HK-2 (cell line): ENCODE results near the gene SIVA1.
"Not testable (repeated sequence)": the region's sequence is repeated elsewhere in the genome, so short reads cannot be mapped to it uniquely, and the experiment has no call there.

Experiments
- DNase-seq: peaks from one replicate; pipeline ENCODE4 v3.0.0-alpha.2; 2018; ENCODE audit not compliant: unreplicated experiment

SIVA1 gene

DNA sequence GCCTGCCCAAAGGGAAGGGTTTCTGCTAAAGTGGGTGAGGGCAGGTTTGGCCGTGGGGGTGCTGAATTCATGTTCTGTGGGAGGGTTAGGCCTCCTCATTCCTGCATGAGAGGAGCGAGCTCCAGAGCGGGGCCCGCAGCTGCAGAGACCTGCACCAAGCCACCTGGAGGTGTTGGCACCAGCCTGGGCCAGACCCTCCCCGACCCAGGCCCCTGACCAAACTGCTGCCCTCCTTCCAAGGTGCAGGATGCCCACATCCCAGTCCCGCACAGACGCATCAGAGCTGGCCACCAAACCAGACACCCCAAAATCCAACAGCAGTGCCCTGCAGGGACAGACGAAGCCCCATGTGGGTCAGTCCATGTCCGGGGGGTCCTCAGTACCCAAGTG lies 18.4 kb upstream of the SIVA1 start:
- no peak for DNase-seq

DNA sequence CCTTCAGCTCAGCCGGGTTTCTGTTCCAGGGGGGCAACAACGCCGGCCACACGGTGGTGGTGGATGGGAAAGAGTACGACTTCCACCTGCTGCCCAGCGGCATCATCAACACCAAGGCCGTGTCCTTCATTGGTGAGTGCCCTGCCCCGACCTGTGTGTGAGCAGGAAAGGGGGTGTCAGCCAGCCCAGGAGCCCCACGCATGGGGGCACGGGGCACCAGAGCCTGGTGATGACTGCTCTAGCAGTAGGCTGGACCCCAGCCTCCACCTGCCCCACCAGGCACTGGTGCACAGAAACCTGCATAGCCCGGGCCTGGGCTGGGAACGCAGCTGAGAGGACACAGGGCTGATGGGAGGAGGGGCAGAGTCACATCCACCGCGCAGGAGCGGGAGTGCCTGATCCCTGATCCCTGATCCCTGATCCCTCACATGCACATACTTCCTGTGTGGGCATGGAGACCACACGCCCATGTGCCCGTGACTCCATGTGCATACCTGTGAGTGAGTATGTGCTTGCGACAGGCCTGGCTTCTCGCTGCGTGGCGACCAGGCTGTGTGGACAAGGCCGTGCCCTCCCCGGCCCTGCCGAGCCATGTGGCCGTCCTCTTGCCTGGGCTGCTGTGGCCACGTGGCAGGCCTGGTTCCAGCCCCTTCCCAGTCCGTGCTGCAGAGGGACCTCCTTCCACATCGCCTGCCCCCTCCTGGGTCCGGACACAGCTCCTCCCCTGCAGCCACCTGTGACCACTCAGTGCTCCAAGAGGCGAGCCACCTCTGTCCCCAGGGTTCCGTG lies 17.8 kb upstream of the SIVA1 start:
- no peak for DNase-seq

DNA sequence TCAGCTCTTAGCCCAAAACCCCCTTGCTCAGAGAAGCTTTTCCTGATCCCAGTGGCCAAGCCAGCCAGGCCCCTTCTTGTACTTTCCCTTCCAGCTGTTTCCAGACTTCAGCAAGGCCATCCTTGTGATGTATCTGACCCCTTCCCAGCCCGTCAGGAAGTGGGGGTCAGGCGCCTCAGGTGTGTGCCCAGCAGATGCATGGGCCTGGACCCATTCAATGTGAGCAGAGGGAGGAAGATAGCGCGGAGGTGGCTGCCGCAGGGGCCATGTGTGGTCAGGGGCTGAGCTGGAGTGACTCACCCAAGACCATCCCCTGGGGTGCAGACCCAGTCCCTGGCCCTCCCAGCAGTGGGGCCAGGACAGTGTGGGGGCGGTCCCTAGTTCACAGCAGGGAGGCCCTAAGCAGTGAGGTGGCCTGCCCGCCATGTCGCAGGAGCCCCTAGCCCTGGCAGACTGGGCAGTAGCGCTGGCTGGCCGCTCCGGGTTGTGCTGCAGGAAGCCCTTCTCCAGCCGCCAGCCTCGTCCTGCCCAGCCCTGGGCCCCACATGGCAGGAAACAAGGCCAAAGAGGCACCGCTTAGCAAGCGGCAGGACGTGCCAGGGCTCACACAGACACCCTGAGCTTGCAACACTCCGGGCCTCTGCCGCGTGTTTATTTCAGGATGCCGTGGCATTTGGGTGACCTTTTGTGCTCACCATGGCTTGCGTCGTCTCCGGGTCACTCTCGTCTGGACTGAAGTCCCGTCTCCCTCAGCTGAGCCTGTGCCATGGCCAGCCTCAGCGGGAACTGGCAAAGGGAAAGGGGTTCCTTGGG lies 16.9 kb upstream of the SIVA1 start:
- no peak for DNase-seq

DNA sequence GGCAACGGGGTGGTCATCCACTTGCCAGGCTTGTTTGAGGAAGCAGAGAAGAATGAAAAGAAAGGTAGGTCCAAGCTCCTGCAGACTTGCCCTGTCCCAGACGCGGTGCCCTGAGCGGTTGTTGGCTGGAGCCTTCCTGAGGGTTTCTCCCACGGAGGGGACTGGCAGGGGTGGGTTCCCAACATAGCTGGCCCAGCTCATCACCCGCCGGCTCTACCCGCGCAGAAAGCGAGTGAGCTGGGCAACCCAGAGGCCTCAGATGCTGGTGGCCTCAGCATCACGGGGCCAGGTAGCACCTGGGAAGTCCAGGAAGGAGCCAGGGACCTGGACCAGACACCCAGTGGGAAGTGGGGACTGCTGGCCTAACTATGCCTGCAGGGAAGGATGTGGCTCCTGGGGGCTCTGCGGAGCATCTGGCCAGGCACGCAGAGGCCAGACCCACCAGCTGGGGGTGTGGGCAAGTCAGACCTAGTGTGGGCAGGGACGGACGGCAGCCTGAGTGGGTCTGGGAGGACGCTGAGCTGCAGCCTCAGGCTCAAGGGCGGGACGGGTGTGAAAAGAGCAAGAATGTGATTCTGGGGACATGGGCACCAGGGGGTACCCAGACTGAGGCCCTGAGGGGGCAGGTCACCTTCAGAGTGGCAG lies 14.4 kb upstream of the SIVA1 start:
- DNase-seq = no peak

DNA sequence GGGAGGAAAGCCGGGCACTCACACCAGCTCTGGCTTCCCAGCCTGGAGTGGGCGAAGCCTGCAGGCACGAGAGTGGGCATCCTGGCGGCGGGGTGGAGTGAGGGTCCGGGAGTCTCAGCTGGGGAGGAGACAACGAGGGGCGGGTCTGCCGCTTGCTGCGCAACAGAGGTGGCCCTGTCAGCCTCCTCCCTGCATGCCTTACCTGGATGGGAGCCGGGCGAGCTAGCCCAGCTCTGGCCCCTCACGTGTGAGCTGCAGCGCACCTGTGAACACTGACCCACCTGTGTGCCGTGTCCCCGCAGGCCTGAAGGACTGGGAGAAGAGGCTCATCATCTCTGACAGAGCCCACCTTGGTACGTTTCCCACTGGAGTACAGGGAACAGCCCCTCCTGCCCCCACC lies 13.9 kb upstream of the SIVA1 start:
- no peak for DNase-seq

DNA sequence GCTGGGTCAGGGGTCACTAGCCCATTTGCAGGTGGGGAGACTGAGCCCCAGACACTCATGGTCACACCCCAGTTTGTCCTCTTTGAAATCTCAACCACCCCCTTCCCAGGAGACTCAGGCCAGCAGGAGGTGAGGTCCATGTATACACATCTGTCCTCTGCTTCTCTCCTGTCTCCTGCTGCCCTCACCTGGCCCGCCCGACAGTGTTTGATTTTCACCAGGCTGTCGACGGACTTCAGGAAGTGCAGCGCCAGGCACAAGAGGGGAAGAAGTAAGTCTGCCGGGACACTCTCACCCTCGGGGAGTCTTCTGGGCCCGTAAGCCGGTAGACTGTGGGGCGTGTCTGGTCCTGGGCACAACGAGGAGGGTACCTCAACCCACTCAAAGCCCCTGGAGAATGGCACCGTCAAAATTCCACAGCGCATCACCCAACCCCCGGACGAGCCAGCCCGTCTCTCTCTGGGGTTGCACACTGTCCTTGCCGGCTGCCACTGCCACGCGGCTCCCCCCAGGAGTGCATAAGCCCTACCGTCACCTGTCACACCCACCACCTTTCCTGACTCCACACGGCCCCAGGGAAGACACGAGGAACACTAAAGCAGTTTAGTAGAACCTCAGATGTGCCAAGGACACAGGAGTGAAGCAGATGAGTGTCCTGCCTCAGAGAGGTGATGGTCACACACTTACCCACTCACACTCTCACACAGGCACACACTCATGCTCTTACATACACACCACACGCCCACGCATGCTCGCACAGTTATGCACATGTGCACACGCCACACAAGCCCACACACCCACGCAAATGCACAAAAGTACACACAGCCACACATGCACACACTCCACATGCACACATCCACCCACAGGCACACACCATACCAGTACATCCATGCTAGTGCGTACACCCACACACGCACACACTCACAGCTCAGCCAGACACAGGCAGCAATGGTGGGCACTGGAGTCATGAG lies 13.1 kb upstream of the SIVA1 start:
- no peak for DNase-seq

DNA sequence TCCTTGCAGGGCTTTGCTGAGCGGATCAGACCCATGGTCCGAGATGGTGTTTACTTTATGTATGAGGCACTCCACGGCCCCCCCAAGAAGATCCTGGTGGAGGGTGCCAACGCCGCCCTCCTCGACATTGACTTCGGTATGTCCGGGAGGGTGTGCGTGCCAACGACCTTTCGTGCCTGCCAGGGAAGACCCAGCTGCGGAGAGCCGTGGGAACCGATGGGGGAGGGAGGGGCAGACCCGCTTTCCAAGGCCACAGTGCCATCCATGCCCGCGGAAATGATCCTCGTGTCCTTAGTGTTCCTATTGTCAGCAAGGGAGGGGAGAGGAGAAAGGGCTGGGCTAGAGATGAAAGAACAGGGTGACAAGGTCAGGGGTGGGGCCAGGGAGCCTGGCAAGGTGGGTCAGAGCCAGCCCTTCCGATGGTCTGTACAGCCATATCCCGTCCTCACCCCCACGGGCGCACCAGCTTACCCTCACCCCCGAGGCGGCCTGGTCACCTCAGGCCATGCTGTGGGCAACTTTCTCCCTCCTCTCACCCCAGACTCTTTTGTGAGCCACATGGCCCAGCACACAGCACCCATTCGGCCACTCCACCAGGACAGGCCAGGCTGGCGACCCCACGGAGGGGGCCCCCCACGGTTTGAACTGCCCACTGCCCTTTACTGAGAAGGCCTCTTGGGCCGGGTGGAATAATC lies 11.7 kb upstream of the SIVA1 start:
- no peak for DNase-seq

DNA sequence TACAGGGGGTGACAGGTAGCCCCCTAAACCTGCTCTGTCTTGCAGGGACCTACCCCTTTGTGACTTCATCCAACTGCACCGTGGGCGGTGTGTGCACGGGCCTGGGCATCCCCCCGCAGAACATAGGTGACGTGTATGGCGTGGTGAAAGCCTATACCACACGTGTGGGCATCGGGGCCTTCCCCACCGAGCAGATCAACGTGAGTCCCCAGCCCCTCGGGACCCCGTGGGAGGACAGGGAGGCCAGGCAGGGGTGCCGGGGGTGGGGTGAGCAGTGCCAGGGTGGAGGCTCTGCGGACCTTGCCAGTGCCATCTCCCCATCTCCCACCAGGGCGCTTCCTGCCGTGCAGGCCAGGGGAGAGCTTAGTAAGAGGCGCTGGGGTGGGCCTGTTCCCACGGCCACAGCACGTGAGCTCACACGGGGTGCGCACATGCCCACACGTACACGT lies 11.1 kb upstream of the SIVA1 start:
- no peak for DNase-seq

DNA sequence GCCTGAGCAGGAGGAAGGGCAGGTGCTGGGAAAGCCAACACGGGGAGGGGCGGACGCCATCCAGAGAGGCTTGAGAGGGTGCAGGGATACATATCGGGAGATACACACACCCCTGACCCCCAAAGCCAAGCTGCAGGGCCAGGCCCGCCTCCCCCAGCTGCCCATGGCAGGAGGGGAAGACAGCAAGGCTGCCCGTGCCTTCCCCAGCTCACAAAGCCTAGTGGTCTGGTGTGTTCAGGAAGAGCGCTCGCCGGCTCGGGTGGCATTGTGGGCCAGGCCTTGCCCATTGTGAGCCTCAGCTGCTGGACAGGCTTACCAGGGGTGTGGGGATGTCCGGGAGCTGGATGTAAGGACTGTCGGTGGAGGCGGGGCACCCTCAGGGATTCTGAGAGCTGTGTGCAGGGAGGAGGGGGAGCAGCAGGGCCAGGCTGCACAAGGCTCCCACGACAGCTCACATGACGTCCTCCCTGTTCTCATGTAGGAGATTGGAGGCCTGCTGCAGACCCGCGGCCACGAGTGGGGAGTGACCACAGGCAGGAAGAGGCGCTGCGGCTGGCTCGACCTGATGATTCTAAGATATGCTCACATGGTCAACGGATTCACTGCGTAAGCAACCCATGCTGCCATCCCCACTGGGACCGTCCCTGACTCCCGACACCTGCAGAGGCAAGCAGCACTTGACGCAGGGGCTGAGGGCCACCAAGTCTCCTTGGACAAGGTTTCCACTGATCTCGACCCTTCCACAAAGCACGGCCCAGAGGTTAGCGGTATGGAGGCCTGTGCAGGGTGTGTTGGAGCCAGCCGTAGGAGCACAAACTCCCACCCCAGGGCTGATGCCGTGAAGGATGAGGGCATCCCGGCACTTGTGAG lies 10.1 kb upstream of the SIVA1 start:
- DNase-seq = no peak

DNA sequence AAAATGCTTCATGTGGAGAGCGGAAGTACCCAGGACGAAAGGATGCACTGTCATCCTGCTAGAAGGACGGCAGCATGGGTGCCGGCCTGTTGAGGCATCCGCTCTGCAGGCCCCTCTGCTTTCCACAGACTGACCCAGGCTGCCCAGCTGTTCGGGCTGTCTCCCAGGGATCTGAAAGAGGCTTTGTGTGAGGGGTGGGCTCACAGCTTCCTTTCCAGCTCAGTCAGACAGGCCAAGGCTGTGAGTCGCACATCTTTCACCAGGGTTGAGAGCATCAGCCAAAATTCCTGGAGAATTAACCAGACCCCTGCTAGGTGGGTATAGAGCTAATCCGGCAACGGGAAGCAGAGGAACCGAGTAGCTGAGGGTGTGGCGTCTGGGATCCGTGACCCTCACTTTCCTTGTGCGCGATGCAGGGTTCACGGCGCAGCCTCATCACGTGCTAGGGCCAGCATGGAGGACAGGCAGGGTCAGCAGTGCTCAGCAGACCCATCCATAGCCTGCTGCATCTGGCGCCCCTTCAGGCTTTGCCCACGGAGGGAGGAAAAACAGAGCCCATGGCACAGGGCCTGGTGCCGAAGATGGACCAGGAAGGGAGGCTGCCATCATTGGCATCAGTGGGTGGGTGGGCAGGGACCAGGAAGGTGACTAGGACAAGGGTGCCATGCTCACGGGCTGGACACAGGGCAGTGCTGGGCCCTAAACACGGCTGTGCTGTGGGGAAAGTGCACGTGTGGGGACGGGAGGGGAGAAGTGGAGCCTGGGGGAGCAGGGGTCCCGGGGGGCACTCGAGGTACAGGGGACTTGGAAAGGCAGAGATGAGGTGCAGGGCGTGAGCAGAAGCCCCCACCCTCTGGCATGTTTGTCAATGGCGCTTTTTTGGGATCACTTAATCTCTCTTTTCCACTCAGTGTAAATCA lies 9.2 kb upstream of the SIVA1 start:
- no peak for DNase-seq

DNA sequence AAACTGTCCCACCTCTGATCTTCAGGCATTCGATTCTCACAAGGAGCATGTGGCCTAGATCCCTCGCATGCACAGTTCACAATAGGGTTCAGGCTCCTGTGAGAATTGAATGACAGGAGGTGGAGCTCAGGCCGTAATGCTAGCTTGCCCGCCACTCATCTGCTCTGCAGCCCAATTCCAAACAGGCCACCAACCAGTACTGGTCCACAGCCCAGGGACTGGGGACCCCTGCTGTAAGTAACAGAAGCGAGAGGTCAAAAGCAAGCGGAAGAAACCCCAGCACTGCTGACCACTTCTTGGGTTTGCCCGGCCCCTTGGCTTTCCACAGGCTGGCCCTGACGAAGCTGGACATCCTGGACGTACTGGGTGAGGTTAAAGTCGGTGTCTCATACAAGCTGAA lies 8.5 kb upstream of the SIVA1 start:
- no peak for DNase-seq

DNA sequence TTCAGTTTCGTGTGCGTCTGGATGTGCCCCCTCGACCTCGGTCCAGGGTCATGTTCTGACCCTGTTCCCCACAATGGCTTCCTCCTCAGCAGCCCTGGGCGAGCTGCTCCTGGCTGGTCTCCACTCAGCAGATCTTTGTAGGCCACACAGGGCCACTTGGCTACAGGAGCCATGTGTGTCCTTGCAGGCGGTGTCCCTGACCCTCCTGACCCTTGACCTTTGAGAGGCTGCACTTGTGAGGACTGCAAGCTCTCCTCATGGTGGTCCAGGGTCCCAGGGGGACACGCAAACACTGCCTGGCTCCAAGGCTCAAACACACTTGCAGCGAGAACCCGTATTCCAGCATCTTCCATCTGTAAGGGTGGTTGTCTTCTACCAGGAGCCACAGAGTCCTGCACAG lies 7.5 kb upstream of the SIVA1 start:
- DNase-seq = no peak

DNA sequence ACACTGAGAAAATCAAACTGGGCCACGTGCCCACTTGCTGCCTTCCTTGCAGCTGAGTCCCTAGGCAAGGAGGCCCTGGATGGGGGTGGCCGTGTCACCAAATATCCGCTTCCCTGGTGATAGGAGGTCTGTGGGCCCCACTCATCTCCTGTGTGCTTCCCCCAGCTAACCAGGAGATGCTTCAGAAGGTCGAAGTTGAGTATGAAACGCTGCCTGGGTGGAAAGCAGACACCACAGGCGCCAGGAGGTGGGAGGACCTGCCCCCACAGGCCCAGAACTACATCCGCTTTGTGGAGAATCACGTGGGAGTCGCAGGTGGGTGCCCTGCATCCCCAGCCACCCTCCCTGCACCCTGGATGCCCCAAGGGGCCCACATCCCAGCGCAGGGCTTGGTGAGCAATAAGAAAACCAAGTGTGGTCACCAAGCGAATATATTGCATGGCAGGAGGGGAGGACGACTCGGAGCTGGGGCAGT lies 6.8 kb upstream of the SIVA1 start:
- no peak for DNase-seq

DNA sequence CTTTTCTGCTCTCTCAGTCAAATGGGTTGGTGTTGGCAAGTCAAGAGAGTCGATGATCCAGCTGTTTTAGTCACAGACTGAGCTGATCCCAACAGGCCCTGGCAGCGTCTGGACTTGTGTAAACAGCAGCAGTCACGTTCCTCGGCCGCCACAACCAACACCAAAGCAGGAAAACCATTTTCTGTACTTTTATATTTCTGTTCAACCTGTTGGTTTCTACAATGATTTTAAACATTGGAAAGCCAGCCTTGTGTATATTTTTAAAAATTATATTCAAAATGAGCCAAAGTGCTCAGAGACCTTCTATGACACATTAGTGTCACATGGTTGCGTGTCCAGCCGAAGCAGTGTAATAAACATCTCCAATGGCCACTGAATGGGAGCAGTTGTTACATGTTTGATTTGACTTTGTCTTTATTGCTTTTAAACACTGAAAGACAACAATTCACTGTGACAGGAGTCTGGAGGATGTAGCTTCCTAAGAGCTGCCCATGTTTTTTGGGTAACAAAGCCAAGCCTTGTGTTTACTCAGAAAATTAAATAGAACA lies 5.9 kb upstream of the SIVA1 start:
- no peak for DNase-seq

DNA sequence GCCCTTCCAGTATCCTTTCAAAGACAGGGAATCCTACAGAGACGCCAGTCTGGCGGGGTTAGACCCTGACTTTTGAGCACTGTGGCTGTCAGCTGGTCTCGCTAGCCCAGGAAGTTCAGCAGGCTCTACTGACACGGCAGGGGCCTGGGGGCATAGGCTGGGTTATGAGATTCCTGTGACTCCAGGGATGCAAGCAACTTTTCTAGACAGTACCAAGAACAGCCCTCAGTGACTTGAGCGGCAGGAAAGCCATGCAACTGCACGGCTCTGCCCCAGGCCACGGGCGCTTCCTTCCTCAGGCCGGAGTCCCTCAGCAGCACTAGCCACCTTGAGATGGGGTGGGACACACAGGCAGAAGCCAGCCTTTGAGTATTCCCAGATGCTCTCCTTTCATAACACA lies 5.1 kb upstream of the SIVA1 start:
- no peak for DNase-seq

DNA sequence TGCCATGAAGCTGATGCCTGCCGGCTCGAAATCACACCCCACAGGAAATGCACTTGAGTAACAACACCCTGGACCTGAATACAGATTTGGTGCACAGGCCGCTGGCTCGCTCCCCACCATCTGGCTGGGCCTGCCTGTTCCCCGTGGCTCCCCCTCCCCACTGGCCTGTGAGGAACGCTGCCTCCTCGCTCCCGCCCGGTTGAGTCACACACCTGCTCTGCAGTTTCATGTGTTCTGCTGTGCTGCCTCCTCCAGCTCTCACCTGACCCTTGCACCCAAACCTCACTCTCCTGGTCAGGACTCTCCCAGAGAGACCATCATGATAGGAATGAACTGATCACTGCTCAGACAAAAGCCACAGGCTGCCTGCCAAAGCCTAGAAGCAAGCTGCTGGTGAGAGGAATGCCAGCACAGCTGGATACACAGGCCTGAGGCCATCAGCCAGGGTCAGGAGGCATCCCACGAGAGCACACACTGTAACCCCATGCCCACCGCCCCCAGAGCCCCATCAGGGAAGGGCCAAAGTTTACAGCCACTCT lies 3.8 kb upstream of the SIVA1 start:
- no peak for DNase-seq

DNA sequence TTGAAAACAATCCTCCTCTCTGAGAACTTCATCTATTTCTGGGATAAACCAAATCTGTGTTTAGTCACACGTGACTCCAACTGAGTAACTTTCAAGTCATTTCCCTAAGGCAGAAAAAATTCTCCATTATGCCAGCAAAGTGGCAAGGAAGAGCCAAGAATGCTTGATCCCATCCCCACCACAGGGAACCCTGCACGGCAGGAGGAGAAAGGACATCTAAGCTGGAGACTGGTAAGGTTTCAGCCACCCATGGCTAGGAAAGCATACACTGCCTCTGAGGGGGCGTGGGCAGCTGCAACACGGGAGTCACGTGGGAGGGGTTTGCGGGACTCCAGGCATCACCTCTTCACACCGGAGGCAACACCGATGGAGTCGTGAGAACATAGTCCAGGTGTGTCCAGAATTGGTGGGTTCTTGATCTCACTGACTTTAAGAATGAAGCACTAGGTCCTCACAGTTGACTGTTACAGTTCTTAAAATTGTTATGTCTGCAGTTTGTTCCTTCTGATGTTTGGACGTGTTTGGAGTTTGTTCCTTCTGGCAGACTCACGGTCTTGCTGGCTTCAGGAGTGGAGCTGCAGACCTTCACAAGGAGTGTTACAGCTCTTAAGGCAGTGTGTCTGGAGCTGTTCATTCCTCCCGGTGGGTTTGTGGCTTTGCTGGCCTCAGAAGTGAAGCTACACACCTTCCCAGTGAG lies 2.7 kb upstream of the SIVA1 start:
- DNase-seq = no peak

DNA sequence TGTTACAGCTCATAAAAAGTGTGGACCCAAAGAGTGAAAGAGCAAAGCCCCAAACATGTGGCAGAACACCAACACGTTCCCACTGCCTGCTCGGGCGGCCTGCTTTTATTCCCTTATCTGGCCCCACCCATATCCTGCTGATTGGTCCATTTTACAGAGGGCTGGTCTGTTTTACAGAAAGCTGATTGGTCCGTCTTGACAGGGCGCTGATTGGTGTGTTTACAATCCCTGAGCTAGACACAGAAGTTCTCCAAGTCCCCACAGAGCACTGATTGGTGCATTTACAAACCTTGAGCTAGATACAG lies 2.2 kb upstream of the SIVA1 start:
- DNase-seq = not testable (repeated sequence)
